K562 (cell line): ENCODE data around the gene ATG4D. TPM values are rescaled to one million over a fixed set of nuclear protein-coding genes. Genes with fewer than 3 reads are reported as not detected.
A peak's percentile ranks its signal among the peaks of the same experiment; 100 is the strongest.

Source experiments
- CREB1 ChIP-seq, 2 experiments: sonication (generic) in 1 of 2; formaldehyde crosslinking in 1 of 2; IDR thresholded peaks; 2 replicates each; pipeline versions ENCODE4 v1.6.1 to v1.8.0; 2012 to 2022; ENCODE audit warnings: inconsistent platforms in 1 of 2, mild to moderate bottlenecking in 1 of 2, missing genetic modification reagents in 1 of 2, moderate library complexity in 1 of 2
- CSDE1 ChIP-seq, 2 experiments: fragments of 450-650 bp; IDR thresholded peaks; 2 replicates each; pipeline ENCODE4 v1.6.1; 2016; ENCODE audit warnings: mild to moderate bottlenecking in 1 of 2
- FOSL1 ChIP-seq: fragments of 200-800 bp; sonication (Bioruptor generic); conservative IDR thresholded peaks from 2 replicates; pipeline ENCODE4 v1.6.1; 2016; ENCODE audit warnings: missing genetic modification characterization, missing compliant biosample characterization
- HNRNPLL ChIP-seq: fragments of 200-400 bp; formaldehyde crosslinking; IDR thresholded peaks from 2 replicates; pipeline ENCODE4 v1.6.1; 2017; ENCODE audit warnings: low read length, low read depth, mild to moderate bottlenecking; ENCODE audit not compliant: poor library complexity, severe bottlenecking
- KDM5B ChIP-seq: fragments of 200-600 bp; sonication (generic); IDR thresholded peaks from 2 replicates; pipeline ENCODE4 v1.6.1; 2012; ENCODE audit warnings: low read depth, mild to moderate bottlenecking, moderate library complexity, low read length, control low read depth, inconsistent platforms; ENCODE audit not compliant: insufficient replicate concordance
- MCM5 ChIP-seq: fragments of 450-650 bp; IDR thresholded peaks from 2 replicates; pipeline ENCODE4 v1.6.1; 2016; ENCODE audit warnings: low read depth
- PURB ChIP-seq: sonication (generic); formaldehyde crosslinking; IDR thresholded peaks from 2 replicates; pipeline ENCODE4 v1.9.0; 2021; ENCODE audit warnings: low read depth, mild to moderate bottlenecking, missing genetic modification reagents
- RBM25 ChIP-seq: fragments of 200-400 bp; formaldehyde crosslinking; IDR thresholded peaks from 2 replicates; pipeline ENCODE4 v1.6.1; 2018; ENCODE audit warnings: low read length, low read depth, moderate library complexity; ENCODE audit not compliant: severe bottlenecking
- RNF2 ChIP-seq: sonication (generic); IDR thresholded peaks from 2 replicates; pipeline ENCODE4 v1.6.1; 2016
- RUNX1 ChIP-seq: sonication (generic); IDR thresholded peaks from 2 replicates; pipeline ENCODE4 v1.6.1; 2016; ENCODE audit warnings: antibody characterized with exemption, low read depth
- SMAD1 ChIP-seq: fragments of 150-350 bp; IDR thresholded peaks from 2 replicates; pipeline ENCODE4 v1.6.1; 2014; ENCODE audit warnings: low read length, low read depth; ENCODE audit not compliant: partially characterized antibody
- SNAPC5 ChIP-seq: fragments of 250-450 bp; sonication (Bioruptor Pico); IDR thresholded peaks from 2 replicates; pipeline ENCODE4 v1.8.0; 2021; ENCODE audit warnings: moderate library complexity, mild to moderate bottlenecking, inconsistent platforms
- ZNF212 ChIP-seq: fragments of 450-650 bp; formaldehyde crosslinking; IDR thresholded peaks from 2 replicates; pipeline ENCODE4 v1.4.0; 2020; ENCODE audit warnings: mild to moderate bottlenecking
- ZNF239 ChIP-seq: fragments of 250-450 bp; sonication (Bioruptor Pico); IDR thresholded peaks from 2 replicates; pipeline ENCODE4 v1.4.0; 2020; ENCODE audit warnings: mild to moderate bottlenecking
- ZNF24 ChIP-seq: fragments of 450-650 bp; IDR thresholded peaks from 2 replicates; pipeline ENCODE4 v1.6.1; 2016
- ZNF324 ChIP-seq: fragments of 250-450 bp; sonication (Bioruptor Pico); IDR thresholded peaks from 2 replicates; pipeline ENCODE4 v1.4.0; 2020; ENCODE audit warnings: mild to moderate bottlenecking
- polyA plus RNA-seq, 8 experiments: library from polyadenylated mRNA; depleted of rRNA in 4 of 8; stranded (reverse) in 5 of 8; unstranded in 3 of 8; fragments of >200 nt; fragmentation: Nextera tagmentation in 2 of 8; fragmentation: Illumina TruSeq in 1 of 8; extraction: Ambion mirVana in 2 of 8; extraction: Trizol in 1 of 8; gene quantifications; 2 replicates each; pipeline versions ENCODE4 v1.2.1 to v1.2.3, GENCODE V29; 2011 to 2014; ENCODE audit warnings: inconsistent platforms in 1 of 8, missing spikeins in 1 of 8
- total RNA-seq, 7 experiments: library from RNA; depleted of rRNA in 6 of 7; stranded (reverse); fragments of >200 nt in 6 of 7; fragmentation: Illumina TruSeq in 2 of 7; extraction: Trizol in 2 of 7; gene quantifications; 2 replicates each; pipeline versions ENCODE4 v1.2.1 to v1.2.3, GENCODE V29; 2011 to 2021; ENCODE audit warnings: low replicate concordance in 1 of 7
- TF ChIP-seq, protein P1 (sequence below): fragments of 250-450 bp; sonication (Bioruptor Pico); IDR thresholded peaks from 2 replicates; pipeline ENCODE4 v1.5.0; 2022; ENCODE audit warnings: mild to moderate bottlenecking
- TF ChIP-seq, protein P2 (sequence below): sonication (generic); formaldehyde crosslinking; IDR thresholded peaks from 2 replicates; pipeline ENCODE4 v1.8.0; 2022; ENCODE audit warnings: mild to moderate bottlenecking, missing genetic modification reagents, borderline replicate concordance
- TF ChIP-seq, protein P3 (sequence below): fragments of 450-650 bp; formaldehyde crosslinking; IDR thresholded peaks from 2 replicates; pipeline ENCODE4 v1.4.0; 2020; ENCODE audit warnings: mild to moderate bottlenecking, moderate library complexity

ATG4D gene
- total and polyA plus RNA-seq, 9 of the 15 experiments (the other 6 are each of a cell fraction or from before 2014, with no cell fraction given), result 0.51 to 66.1 (median 22.9) TPM

GRCh38 chr19:10502524-10503001 lies 41.1 kb upstream of the ATG4D start (continued):
- TF ChIP-seq RBM25 (peak; percentile 67), SNAPC5 (no peak), RNF2 (peak; percentile 77; the same call in 1 of the 2 replicates), SMAD1 (peak; percentile 68), PURB (no peak), ZNF24 (peak; percentile 61; the same call in 1 of the 2 replicates), ZNF212 (CRISPR knock-in tag) (no peak), RUNX1 (0 out of 2 replicates have a peak, but pooled peaks have one; percentile 33), HNRNPLL (no peak), FOSL1 (peak; percentile 89), ZNF239 (CRISPR knock-in tag) (no peak), CSDE1 (IDR thresholded peaks at IDR 0.05) (no peak), KDM5B (peak; percentile 85), MCM5 (no peak), CREB1 (IDR thresholded peaks at IDR 0.05) (peak; percentile 54; the same call in 1 of the 2 replicates), CREB1 (CRISPR knock-in tag; IDR thresholded peaks at IDR 0.05) (peak; percentile 75), ZNF324 (CRISPR knock-in tag) (no peak)
- TF ChIP-seq, protein P1, sequence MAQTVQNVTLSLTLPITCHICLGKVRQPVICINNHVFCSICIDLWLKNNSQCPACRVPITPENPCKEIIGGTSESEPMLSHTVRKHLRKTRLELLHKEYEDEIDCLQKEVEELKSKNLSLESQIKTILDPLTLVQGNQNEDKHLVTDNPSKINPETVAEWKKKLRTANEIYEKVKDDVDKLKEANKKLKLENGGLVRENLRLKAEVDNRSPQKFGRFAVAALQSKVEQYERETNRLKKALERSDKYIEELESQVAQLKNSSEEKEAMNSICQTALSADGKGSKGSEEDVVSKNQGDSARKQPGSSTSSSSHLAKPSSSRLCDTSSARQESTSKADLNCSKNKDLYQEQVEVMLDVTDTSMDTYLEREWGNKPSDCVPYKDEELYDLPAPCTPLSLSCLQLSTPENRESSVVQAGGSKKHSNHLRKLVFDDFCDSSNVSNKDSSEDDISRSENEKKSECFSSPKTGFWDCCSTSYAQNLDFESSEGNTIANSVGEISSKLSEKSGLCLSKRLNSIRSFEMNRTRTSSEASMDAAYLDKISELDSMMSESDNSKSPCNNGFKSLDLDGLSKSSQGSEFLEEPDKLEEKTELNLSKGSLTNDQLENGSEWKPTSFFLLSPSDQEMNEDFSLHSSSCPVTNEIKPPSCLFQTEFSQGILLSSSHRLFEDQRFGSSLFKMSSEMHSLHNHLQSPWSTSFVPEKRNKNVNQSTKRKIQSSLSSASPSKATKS, result no peak
- TF ChIP-seq, protein P2, sequence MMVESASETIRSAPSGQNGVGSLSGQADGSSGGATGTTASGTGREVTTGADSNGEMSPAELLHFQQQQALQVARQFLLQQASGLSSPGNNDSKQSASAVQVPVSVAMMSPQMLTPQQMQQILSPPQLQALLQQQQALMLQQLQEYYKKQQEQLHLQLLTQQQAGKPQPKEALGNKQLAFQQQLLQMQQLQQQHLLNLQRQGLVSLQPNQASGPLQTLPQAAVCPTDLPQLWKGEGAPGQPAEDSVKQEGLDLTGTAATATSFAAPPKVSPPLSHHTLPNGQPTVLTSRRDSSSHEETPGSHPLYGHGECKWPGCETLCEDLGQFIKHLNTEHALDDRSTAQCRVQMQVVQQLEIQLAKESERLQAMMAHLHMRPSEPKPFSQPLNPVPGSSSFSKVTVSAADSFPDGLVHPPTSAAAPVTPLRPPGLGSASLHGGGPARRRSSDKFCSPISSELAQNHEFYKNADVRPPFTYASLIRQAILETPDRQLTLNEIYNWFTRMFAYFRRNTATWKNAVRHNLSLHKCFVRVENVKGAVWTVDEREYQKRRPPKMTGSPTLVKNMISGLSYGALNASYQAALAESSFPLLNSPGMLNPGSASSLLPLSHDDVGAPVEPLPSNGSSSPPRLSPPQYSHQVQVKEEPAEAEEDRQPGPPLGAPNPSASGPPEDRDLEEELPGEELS, result peak; percentile 2; the same call in 1 of the 2 replicates
- TF ChIP-seq, protein P3, sequence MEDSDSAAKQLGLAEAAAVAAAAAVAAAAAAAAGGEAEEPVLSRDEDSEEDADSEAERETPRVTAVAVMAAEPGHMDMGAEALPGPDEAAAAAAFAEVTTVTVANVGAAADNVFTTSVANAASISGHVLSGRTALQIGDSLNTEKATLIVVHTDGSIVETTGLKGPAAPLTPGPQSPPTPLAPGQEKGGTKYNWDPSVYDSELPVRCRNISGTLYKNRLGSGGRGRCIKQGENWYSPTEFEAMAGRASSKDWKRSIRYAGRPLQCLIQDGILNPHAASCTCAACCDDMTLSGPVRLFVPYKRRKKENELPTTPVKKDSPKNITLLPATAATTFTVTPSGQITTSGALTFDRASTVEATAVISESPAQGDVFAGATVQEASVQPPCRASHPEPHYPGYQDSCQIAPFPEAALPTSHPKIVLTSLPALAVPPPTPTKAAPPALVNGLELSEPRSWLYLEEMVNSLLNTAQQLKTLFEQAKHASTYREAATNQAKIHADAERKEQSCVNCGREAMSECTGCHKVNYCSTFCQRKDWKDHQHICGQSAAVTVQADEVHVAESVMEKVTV, result no peak
